ENCODE results near the gene ZNF311.

Gene ZNF311

DNA sequence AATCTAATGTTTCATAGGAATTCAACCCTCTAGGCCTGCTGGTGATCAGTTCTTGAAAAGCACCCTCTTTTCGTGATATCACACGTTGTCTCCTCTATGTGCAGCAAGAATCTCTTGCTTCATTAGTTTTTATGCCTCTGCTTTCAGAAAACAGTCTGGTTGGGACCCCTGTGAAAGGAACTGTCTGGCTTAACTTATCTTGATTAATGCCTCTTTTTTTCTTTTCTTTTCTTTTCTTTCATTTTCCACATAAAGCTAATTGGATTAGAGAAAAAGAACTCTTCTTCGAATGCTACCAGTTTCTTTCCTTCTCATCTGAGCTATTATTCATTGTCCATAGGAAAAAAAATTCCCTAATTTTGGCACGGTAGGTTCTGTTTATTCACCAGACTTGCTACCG lies 21.3 kb downstream of the ZNF311 start:
- TF ChIP-seq, protein P1, sequence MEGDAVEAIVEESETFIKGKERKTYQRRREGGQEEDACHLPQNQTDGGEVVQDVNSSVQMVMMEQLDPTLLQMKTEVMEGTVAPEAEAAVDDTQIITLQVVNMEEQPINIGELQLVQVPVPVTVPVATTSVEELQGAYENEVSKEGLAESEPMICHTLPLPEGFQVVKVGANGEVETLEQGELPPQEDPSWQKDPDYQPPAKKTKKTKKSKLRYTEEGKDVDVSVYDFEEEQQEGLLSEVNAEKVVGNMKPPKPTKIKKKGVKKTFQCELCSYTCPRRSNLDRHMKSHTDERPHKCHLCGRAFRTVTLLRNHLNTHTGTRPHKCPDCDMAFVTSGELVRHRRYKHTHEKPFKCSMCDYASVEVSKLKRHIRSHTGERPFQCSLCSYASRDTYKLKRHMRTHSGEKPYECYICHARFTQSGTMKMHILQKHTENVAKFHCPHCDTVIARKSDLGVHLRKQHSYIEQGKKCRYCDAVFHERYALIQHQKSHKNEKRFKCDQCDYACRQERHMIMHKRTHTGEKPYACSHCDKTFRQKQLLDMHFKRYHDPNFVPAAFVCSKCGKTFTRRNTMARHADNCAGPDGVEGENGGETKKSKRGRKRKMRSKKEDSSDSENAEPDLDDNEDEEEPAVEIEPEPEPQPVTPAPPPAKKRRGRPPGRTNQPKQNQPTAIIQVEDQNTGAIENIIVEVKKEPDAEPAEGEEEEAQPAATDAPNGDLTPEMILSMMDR (IDR thresholded peaks at IDR 0.05) = no peak
- Histone ChIP-seq H3K27ac (no peak overlapping the region), H3K4me3 (no peak overlapping the region)
- DNase-seq (ENCODE audit: low spot score) = no peak

DNA sequence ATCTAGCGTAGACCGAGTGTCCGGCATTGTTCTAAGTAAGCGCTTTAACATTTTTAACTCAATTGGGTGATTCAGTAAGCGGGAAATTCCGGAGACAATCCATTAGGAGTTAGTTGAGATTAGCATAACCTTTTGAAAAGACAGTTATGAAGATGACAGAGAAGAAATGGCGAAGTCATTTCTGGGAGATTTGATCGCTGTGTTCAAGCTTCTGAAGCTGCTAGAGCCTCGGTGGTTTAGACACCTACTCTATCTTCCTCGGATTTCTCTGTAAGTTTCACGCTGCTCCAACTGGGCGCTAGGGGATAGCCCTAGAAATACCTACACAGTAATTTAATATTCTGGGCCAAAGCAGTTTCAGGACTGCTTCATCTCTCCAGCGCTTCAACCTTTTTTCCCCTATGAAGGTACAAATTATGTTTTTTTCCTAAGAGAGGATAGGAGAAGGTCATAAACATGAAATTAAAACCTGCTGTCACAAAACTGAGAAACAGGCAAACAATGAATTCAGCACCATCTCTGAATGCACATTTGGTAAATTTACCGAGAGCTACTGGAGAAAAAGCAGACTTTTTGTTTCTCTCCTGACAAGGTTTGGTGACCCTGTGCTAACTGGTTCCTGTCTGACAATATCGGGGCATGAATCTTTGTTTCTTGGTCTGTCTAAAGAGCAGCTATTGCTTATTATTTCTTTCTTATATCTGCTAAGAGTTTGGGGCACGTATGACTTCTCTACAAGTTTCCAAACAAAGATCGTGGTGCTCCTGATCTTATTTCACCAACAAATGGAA lies 22.4 kb downstream of the ZNF311 start:
- Histone ChIP-seq H3K4me3 (peak overlapping the region; percentile 73), H3K27ac (peak overlapping the region; percentile 81 to 86)
- TF ChIP-seq, protein P1 (IDR thresholded peaks at IDR 0.05) = no peak
- no peak for DNase-seq (ENCODE audit: low spot score)

DNA sequence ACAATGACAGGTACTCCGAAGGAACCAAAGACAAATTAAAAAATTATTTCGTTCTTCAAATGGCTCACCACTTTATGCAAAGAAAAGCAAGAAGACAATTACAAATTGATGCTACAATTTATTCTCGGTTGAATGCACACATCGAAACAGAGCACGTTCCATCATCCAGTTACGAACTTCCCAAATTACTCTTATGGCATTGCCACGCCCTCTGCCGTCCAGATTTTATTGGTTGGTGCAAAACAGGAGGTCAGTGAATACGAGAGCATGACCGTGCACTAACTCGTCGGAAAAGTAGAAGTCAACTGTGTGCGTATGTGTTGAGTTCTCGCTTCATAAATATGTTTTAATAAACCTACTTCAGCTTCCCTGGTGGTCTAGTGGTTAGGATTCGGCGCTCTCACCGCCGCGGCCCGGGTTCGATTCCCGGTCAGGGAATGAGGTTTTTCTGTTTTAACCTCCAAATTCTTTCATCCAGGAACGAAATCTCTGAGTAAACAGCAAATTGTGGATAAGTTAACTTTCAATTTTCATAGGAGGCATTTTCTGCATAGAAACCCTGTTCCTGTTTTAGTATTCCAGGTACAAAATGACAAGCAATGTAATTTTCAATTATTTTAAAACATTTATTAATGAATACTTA lies 23.2 kb downstream of the ZNF311 start:
- H3K27ac ChIP-seq = peak overlapping the region; percentile 81 to 86
- TF ChIP-seq, protein P1 (IDR thresholded peaks at IDR 0.05) = no peak
- peak overlapping the region; percentile 73 for H3K4me3 ChIP-seq
- DNase-seq (ENCODE audit: low spot score) = peak; percentile 87

DNA sequence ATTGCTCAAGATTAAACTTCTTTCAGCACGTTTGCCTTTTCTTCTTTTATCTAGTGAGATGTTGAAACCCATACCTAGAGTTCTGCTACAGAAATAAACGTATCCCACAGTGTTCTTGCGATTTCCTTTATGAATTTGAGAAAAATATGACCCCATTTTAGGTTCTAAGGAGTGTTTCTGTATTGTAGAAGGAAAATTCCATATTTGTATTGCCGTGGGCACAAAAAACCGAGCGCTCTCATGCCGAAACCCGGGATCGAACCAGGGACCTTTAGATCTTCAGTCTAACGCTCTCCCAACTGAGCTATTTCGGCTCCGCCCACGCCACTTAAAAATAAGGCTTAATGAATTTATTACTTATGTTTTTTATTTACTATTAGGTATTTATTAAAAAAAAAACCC lies 23.7 kb downstream of the ZNF311 start:
- H3K4me3 ChIP-seq = peak overlapping the region; percentile 73
- H3K27ac ChIP-seq = peak overlapping the region; percentile 81 to 86
- TF ChIP-seq, protein P1 (IDR thresholded peaks at IDR 0.05) = peak; percentile 5
- no peak for DNase-seq (ENCODE audit: low spot score)

DNA sequence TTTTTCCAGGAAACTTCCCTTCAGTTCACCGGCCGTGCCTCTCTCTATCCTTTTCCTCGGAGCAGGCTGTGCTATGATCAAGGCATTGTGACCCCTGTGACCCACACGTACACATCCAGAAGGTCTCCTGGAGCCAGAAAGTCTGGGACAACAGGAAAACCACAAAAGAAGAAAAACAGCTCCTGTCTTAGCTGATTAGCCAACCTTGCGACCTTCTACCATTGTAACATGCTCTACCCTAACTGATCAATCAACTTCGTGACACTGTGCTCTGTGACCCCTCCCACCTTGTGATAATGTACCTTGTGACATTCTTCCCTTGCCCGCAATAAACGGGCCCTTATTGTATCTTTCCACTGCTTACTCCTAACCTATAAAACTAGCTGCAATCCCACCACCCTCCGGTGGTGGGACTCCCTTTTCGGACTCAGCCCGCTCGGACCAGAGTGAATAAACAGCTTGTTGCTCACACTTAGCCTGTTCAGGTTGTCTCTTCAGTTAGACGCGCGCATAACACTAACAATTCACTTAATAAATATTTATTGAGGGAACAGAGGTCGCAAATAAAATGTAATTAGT lies 24.2 kb downstream of the ZNF311 start:
- DNase-seq (ENCODE audit: low spot score) = no peak
- H3K4me3 ChIP-seq = peak overlapping the region; percentile 73
- TF ChIP-seq, protein P1 (IDR thresholded peaks at IDR 0.05) = peak; percentile 4
- H3K27ac ChIP-seq = peak overlapping the region; percentile 23 to 81

DNA sequence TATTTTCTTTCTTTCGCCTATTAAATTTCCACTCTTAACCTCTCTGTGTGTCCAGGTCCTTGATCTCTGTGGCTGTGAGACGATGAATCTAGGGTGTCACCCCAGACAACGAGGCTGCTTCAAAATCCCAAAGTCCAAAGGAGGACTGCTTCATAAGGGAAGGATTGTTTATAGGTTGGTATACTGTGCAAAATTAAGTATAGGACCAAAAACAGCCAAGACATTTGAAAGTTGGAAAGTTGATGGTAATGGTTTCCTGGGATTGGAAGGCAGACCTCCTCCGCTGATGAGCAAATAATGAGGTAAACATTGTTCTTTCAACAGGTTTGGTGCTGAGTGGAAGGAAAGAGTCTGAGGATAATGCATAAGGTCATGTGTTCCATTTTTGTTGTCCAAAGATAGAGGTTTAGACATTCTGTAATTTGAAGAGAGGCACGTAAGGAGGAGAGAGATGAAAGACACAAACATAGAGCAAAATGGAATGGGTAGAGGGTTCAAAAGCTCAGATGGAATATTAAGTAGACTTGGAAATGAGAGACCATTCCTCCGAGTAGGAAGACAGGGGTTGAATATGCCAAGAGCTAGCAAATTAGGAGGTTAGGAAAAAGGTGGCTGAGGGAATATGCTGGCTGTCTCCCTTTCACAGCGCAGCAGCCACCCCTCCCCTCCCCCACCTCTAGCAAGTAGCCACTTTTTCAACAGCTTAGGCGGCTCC lies 24.8 kb downstream of the ZNF311 start:
- TF ChIP-seq, protein P1 (IDR thresholded peaks at IDR 0.05) = no peak
- no peak for DNase-seq (ENCODE audit: low spot score)
- H3K27ac ChIP-seq = no peak overlapping the region
- peak overlapping the region; percentile 73 for H3K4me3 ChIP-seq
